Parathyroid adenoma (tissue), 2 donors: ENCODE data around the gene RECQL5.
"Not testable (repeated sequence)": the region's sequence is repeated elsewhere in the genome, so short reads cannot be mapped to it uniquely, and the experiment has no call there.

Experiments used
- H2AFZ ChIP-seq: fragments of 300-600 bp; sonication (generic); one replicate; pipeline ENCODE4 v1.7.0; 2017; ENCODE audit warnings: antibody characterized with exemption, mild to moderate bottlenecking
- H3K27ac ChIP-seq: fragments of 300-600 bp; sonication (generic); one replicate; pipeline ENCODE4 v1.7.0; 2017
- H3K27me3 ChIP-seq: fragments of 300-600 bp; sonication (generic); one replicate; pipeline ENCODE4 v1.7.0; 2017; ENCODE audit warnings: low read length; ENCODE audit not compliant: control insufficient read depth, insufficient read depth
- H3K36me3 ChIP-seq: fragments of 300-600 bp; sonication (generic); one replicate; pipeline ENCODE4 v1.7.0; 2017; ENCODE audit warnings: low read length; ENCODE audit not compliant: control insufficient read depth, insufficient read depth
- H3K4me1 ChIP-seq: fragments of 300-600 bp; sonication (generic); one replicate; pipeline ENCODE4 v1.7.0; 2017; ENCODE audit warnings: control low read depth
- H3K4me2 ChIP-seq: fragments of 300-600 bp; sonication (generic); one replicate; pipeline ENCODE4 v1.7.0; 2017; ENCODE audit warnings: low read length
- H3K4me3 ChIP-seq: fragments of 300-600 bp; sonication (generic); one replicate; pipeline ENCODE4 v1.7.0; 2017; ENCODE audit warnings: low read depth, low read length
- H3K79me2 ChIP-seq: fragments of 300-600 bp; sonication (generic); one replicate; pipeline ENCODE4 v1.7.0; 2017; ENCODE audit warnings: control low read depth
- H3K9ac ChIP-seq: fragments of 300-600 bp; sonication (generic); one replicate; pipeline ENCODE4 v1.7.0; 2017; ENCODE audit warnings: mild to moderate bottlenecking
- H3K9me3 ChIP-seq: fragments of 300-600 bp; sonication (generic); one replicate; pipeline ENCODE4 v1.7.0; 2017; ENCODE audit warnings: low read length; ENCODE audit not compliant: control insufficient read depth
- CTCF ChIP-seq: fragments of 300-600 bp; sonication (generic); IDR thresholded peaks from one replicate; pipeline ENCODE4 v1.7.0; 2017; ENCODE audit warnings: antibody characterized with exemption, mild to moderate bottlenecking
- donor health status: primary hyperparathyroidism.

Gene RECQL5

GRCh38 chr17:75594499-75595283 lies 72.3 kb downstream of the RECQL5 start:
- H2AFZ ChIP-seq: no peak overlapping the region
- no peaks in the 10 kb centered on the region for H3K4me1 ChIP-seq
- H3K36me3 ChIP-seq: no peaks in the 10 kb centered on the region
- H3K27ac ChIP-seq: no peak overlapping the region
- H3K4me3 ChIP-seq: no peak overlapping the region
- H3K4me2 ChIP-seq: no peak overlapping the region
- TF ChIP-seq CTCF: no peak
- H3K27me3 ChIP-seq: no peaks in the 10 kb centered on the region
- no peak overlapping the region for H3K9ac ChIP-seq
- H3K79me2 ChIP-seq: no peaks in the 10 kb centered on the region
- H3K9me3 ChIP-seq: no peaks in the 10 kb centered on the region

GRCh38 chr17:75593430-75593829 lies 73.5 kb downstream of the RECQL5 start:
- H3K4me3 ChIP-seq, H3K79me2 ChIP-seq, H3K9ac ChIP-seq, H3K9me3 ChIP-seq, H3K36me3 ChIP-seq, H2AFZ ChIP-seq, H3K4me2 ChIP-seq, H3K27me3 ChIP-seq, H3K4me1 ChIP-seq, H3K27ac ChIP-seq: not testable (repeated sequence)

GRCh38 chr17:75592348-75593020 lies 74.5 kb downstream of the RECQL5 start:
- no peaks in the 10 kb centered on the region for H3K79me2 ChIP-seq
- no peak overlapping the region for H3K27ac ChIP-seq
- no peak overlapping the region for H3K4me3 ChIP-seq
- TF ChIP-seq CTCF: no peak
- no peak overlapping the region for H3K4me2 ChIP-seq
- no peaks in the 10 kb centered on the region for H3K4me1 ChIP-seq
- H3K9ac ChIP-seq: no peak overlapping the region
- H2AFZ ChIP-seq: no peak overlapping the region
- H3K27me3 ChIP-seq: no peaks in the 10 kb centered on the region
- no peaks in the 10 kb centered on the region for H3K9me3 ChIP-seq
- H3K36me3 ChIP-seq: no peaks in the 10 kb centered on the region

- no peaks in the 10 kb centered on the region for H3K9me3 ChIP-seq
- no peak overlapping the region for H3K4me3 ChIP-seq
- H2AFZ ChIP-seq: no peak overlapping the region
- H3K9ac ChIP-seq: no peak overlapping the region
- no peak overlapping the region for H3K4me2 ChIP-seq
- no peak overlapping the region for H3K27ac ChIP-seq
- no peaks in the 10 kb centered on the region for H3K36me3 ChIP-seq
- no peak for TF ChIP-seq CTCF
- H3K4me1 ChIP-seq: no peaks in the 10 kb centered on the region
- no peaks in the 10 kb centered on the region for H3K79me2 ChIP-seq
- no peaks in the 10 kb centered on the region for H3K27me3 ChIP-seq
Observed at GRCh38 chr17:75591722-75592302, 75.1 kb downstream of the RECQL5 start.

- H3K9me3 ChIP-seq: no peaks in the 10 kb centered on the region
- H3K27me3 ChIP-seq: no peaks in the 10 kb centered on the region
- TF ChIP-seq CTCF: no peak
- no peak overlapping the region for H2AFZ ChIP-seq
- H3K27ac ChIP-seq: no peak overlapping the region
- no peak overlapping the region for H3K4me2 ChIP-seq
- H3K4me1 ChIP-seq: no peaks in the 10 kb centered on the region
- H3K4me3 ChIP-seq: no peak overlapping the region
- H3K36me3 ChIP-seq: no peaks in the 10 kb centered on the region
- no peaks in the 10 kb centered on the region for H3K79me2 ChIP-seq
- no peak overlapping the region for H3K9ac ChIP-seq
Observed at GRCh38 chr17:75590849-75591721, 75.9 kb downstream of the RECQL5 start.
